GM12891 (cell line): ENCODE measurements around the gene APOL4.

Experiments
- POLR2A ChIP-seq: IDR thresholded peaks from 2 replicates; pipeline ENCODE4 v1.6.1; 2011; ENCODE audit warnings: low read depth, low read length, control low read depth
- POLR2AphosphoS5 ChIP-seq: IDR thresholded peaks from 2 replicates; pipeline ENCODE4 v1.6.1; 2011; ENCODE audit warnings: low read depth, low read length, control low read depth
- TAF1 ChIP-seq: IDR thresholded peaks from 2 replicates; pipeline ENCODE4 v1.6.1; 2011; ENCODE audit warnings: low read depth, low read length, control low read depth

DNA sequence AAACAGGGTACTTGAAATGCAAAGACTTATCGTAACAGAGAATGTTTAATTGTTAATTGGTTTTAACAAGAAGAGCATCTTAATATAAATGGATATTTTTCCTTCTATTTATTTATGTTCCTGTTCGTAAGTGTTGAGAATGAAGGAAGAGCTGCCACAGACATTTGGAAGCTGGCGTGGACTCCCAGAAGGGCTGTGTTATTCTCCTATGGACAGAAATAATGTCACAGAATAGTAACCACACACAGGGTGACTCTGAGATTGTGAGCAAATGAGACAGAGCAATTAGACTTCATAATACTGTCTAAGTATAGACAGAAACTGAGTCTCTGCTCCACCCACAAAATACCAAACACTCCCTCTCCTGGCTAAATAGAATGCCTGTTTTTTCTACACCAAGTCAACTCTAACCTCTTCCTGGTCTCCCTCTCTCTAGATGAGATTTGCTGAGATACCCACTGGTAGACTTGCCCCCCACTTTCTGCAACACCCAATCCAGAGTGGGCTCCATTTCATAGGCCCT, 47.1 kb downstream of the APOL4 start:
- TF ChIP-seq TAF1 (no peak), POLR2A (no peak), POLR2AphosphoS5 (no peak)
